Tibial nerve (tissue), 4 donors: ENCODE results near the gene SLC25A18. TPM values are rescaled to one million over a fixed set of nuclear protein-coding genes. Genes with fewer than 3 reads are reported as not detected.
A peak's percentile ranks its signal among the peaks of the same experiment; 100 is the strongest.

Source experiments
- DNase-seq, 2 donors: peaks; one replicate each; pipeline ENCODE4 v3.0.0-alpha.2; 2019; ENCODE audit warnings: low spot score in 2 of 2
- H3K27ac ChIP-seq, 4 donors: fragments of 200-600 bp; sonication (generic) in 3 of 4; one replicate each; pipeline ENCODE4 v1.5.1; 2017 to 2019; ENCODE audit warnings: mild to moderate bottlenecking in 1 of 4
- H3K27me3 ChIP-seq, 2 donors: fragments of 200-600 bp; sonication (generic) in 1 of 2; one replicate each; pipeline versions ENCODE4 v1.5.1 to v1.6.0; 2017 to 2019
- H3K36me3 ChIP-seq, 3 donors: fragments of 200-600 bp; sonication (generic); one replicate each; pipeline ENCODE4 v1.5.1; 2018 to 2019
- H3K4me1 ChIP-seq, 4 donors: fragments of 200-600 bp; sonication (generic) in 3 of 4; one replicate each; pipeline ENCODE4 v1.5.1; 2017 to 2019
- H3K4me3 ChIP-seq, 4 donors: fragments of 200-600 bp; sonication (generic) in 3 of 4; one replicate each; pipeline ENCODE4 v1.5.1; 2017 to 2019; ENCODE audit warnings: mild to moderate bottlenecking in 1 of 4, moderate library complexity in 1 of 4
- H3K9me3 ChIP-seq, 4 donors: fragments of 200-600 bp; sonication (generic) in 3 of 4; one replicate each; pipeline ENCODE4 v1.5.1; 2017 to 2019
- CTCF ChIP-seq, 5 experiments: fragments of 200-600 bp in 3 of 5; fragments of 450-650 bp in 2 of 5; sonication (generic) in 3 of 5; IDR thresholded peaks; one replicate each; pipeline ENCODE4 v1.5.1; 2016 to 2019; ENCODE audit warnings: antibody characterized with exemption in 5 of 5, mild to moderate bottlenecking in 3 of 5, moderate library complexity in 2 of 5
- EP300 ChIP-seq, 2 donors: sonication (generic); formaldehyde crosslinking; IDR thresholded peaks; one replicate each; pipeline ENCODE4 v1.6.1; 2017; ENCODE audit warnings: antibody characterized with exemption in 2 of 2, mild to moderate bottlenecking in 1 of 2
- POLR2A ChIP-seq, 2 donors: fragments of 450-650 bp; IDR thresholded peaks; one replicate each; pipeline ENCODE4 v1.6.1; 2017; ENCODE audit warnings: antibody characterized with exemption in 2 of 2, mild to moderate bottlenecking in 2 of 2, moderate library complexity in 2 of 2
- WGBS, 2 donors: methylation state at CpG; one replicate each; pipeline ENCODE4 v1.1.5; 2018; 5-methylcytosine and 5-hydroxymethylcytosine counted together
- total RNA-seq, 4 donors: library from RNA; depleted of rRNA; stranded (reverse); fragments of >200 nt; gene quantifications; one replicate each; pipeline ENCODE4 v1.1.0, GENCODE V29; 2016

The SLC25A18 gene
- total RNA-seq, 4 donors from 2014 or later: 2.2 to 5.9 (median 4.8) TPM

- Histone ChIP-seq H3K4me3 (no peak overlapping the region), H3K36me3 (no peaks in the 10 kb centered on the region), H3K9me3 (no peaks in the 10 kb centered on the region), H3K27me3 (no peaks in the 10 kb centered on the region), H3K4me1 (peaks cover 0 to 41% (median 16%) of the 10 kb centered on the region in 4 donors), H3K27ac (peak overlapping the region in 1 of 4 donors; percentile 35)
- TF ChIP-seq EP300 (IDR thresholded peaks at IDR 0.05) (no peak), CTCF (IDR thresholded peaks at IDR 0.05) (no peak), POLR2A (IDR thresholded peaks at IDR 0.05) (no peak)
- DNase-seq: no peak
- 75 to 89% methylated on average over 10 of the region's 10 CpGs for WGBS, 2 donors
Measured at GRCh38 chr22:17566776-17567175, 3.5 kb downstream of the SLC25A18 start.

- no peak for TF ChIP-seq POLR2A (IDR thresholded peaks at IDR 0.05)
- Histone ChIP-seq H3K4me1 (peaks cover 0 to 28% (median 10%) of the 10 kb centered on the region in 4 donors), H3K9me3 (no peaks in the 10 kb centered on the region), H3K27ac (peak overlapping the region; percentile 77 to 95 (median 88)), H3K4me3 (no peak overlapping the region), H3K36me3 (no peaks in the 10 kb centered on the region), H3K27me3 (no peaks in the 10 kb centered on the region)
- DNase-seq: no peak
- WGBS, 2 donors: 37 to 42% methylated on average over 8 of the region's 8 CpGs
Measured at GRCh38 chr22:17569971-17570511, 6.7 kb downstream of the SLC25A18 start.

GRCh38 chr22:17570851-17571631, 7.7 kb downstream of the SLC25A18 start:
- Histone ChIP-seq H3K36me3 (no peaks in the 10 kb centered on the region), H3K4me1 (peaks cover 0 to 34% (median 10%) of the 10 kb centered on the region in 4 donors), H3K4me3 (peak overlapping the region in 3 of 4 donors; percentile 10 to 44 (median 15)), H3K27me3 (no peaks in the 10 kb centered on the region), H3K27ac (peak overlapping the region; percentile 77 to 95 (median 88)), H3K9me3 (no peaks in the 10 kb centered on the region)
- peak; percentile 33 to 81 for DNase-seq
- 16 to 21% methylated on average over 21 of the region's 21 CpGs for WGBS, 2 donors
- TF ChIP-seq EP300 (IDR thresholded peaks at IDR 0.05): peak; percentile 99
- peak in 1 of 5 experiments; percentile 24 for TF ChIP-seq CTCF (IDR thresholded peaks at IDR 0.05)
- peak; percentile 25 to 53 for TF ChIP-seq POLR2A (IDR thresholded peaks at IDR 0.05)

- 84% methylated on average over 5 of the region's 5 CpGs for WGBS, 2 donors
- peak overlapping the region in 1 of 4 donors; percentile 86 for H3K27ac ChIP-seq
Measured at GRCh38 chr22:17575151-17575550, 11.9 kb downstream of the SLC25A18 start.

GRCh38 chr22:17575681-17576080, 12.4 kb downstream of the SLC25A18 start:
- Histone ChIP-seq H3K27me3 (no peaks in the 10 kb centered on the region), H3K4me1 (peaks cover 0 to 27% (median 11%) of the 10 kb centered on the region in 4 donors), H3K4me3 (no peak overlapping the region), H3K27ac (peak overlapping the region in 2 of 4 donors; percentile 86 to 93), H3K9me3 (no peaks in the 10 kb centered on the region), H3K36me3 (no peaks in the 10 kb centered on the region)
- TF ChIP-seq EP300 (IDR thresholded peaks at IDR 0.05): no peak
- no peak for TF ChIP-seq CTCF (IDR thresholded peaks at IDR 0.05)
- TF ChIP-seq POLR2A (IDR thresholded peaks at IDR 0.05): no peak
- 61 to 72% methylated on average over 4 of the region's 4 CpGs for WGBS, 2 donors
- DNase-seq: no peak

More at GRCh38 chr22:17575151-17575550, 11.9 kb downstream of the SLC25A18 start:
- TF ChIP-seq EP300 (IDR thresholded peaks at IDR 0.05) (no peak), CTCF (IDR thresholded peaks at IDR 0.05) (no peak), POLR2A (IDR thresholded peaks at IDR 0.05) (no peak)
- DNase-seq: no peak
- peaks cover 0 to 33% (median 14%) of the 10 kb centered on the region in 4 donors for H3K4me1 ChIP-seq
- no peaks in the 10 kb centered on the region for H3K36me3 ChIP-seq
- no peak overlapping the region for H3K4me3 ChIP-seq
- no peaks in the 10 kb centered on the region for H3K27me3 ChIP-seq
- H3K9me3 ChIP-seq: no peaks in the 10 kb centered on the region
